ENCODE results near the gene GATAD2B. TPM values are rescaled to one million over a fixed set of nuclear protein-coding genes. Genes with fewer than 3 reads are reported as not detected.
A peak's percentile ranks its signal among the peaks of the same experiment; 100 is the strongest.
"Not testable (repeated sequence)": the region's sequence is repeated elsewhere in the genome, so short reads cannot be mapped to it uniquely, and the experiment has no call there.

GATAD2B gene
- total RNA-seq, 1 donor from 2014 or later: 35.3 TPM

DNA sequence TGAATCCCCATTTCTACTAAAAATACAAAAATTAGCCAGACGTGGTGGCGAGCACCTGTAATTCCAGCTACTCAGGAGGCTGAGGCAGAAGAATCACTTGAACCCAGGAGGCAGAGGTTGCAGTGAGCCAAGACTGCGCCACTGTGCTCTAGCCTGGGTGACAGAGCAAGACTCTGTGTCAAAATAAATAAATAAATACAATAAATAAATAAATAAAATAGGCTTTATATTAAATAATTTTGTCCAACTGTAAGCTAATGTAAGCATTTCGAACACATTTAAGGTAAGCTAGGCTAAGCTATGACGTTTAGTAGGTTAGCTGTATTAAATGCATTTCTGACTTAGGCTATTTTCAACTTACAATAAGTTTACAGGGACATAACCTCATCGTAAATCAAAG is 12.2 kb downstream of the GATAD2B start:
- DNase-seq (ENCODE audit: missing footprints); intact Hi-C loops (cut with DNase I); ATAC-seq: not testable (repeated sequence)

DNA sequence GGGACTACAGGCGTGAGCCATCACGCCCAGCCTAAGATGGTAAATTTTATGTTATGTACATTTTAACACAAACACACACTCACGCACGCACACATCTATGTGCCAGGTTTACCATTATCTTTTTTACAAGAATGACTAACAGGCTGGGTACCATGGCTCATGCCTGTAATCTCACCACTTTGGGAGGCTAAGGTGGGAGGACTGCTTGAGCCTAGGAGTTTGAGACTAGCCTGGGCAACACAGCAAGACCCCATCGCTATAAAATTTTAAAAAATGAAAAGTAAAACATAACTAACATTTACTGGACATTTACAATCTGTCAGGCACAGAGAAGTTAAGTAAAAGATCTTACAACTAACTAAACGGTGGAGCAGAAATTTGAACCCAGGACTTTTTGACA is 14.7 kb downstream of the GATAD2B start:
- DNase-seq (ENCODE audit: missing footprints) (no peak), ATAC-seq (no peak)
- intact Hi-C loops (cut with DNase I): no loop called here

DNA sequence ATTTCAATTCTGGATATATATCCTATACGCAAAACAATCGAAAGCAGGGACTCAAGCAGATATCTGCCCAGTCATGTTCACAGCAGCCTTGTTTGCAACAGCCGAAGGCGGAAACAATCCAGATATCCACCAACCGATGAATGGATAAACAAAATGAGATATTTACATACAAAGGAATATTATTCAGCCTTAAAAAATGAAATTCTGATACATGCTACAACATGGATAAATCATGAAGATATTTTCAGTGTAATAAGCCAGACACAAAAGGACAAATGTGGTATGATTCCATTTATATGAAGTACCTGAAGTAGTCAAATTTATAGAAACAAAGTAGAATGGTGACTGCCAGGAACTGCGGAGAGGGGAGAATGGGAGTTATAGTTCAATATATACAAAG is 15.6 kb downstream of the GATAD2B start:
- ATAC-seq: no peak
- intact Hi-C loops (cut with DNase I): no loop called here
- DNase-seq (ENCODE audit: missing footprints): no peak

DNA sequence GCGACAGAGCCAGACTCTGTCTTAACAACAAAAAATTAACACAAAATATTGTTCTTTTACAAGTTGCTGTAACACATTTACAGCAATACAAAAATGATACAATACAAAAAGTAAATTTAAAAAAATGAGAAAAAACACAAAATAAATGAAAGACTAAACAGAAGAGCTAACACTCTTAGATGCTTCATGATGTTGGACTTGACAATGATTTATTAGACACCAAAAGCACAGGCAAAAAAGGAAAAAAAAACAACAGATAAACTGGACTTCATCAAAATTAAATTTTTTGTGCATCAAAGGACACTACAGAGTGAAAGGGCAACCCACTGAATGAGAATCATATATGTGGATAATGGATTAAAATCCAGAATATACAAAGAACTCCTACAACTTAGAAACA is 16.4 kb downstream of the GATAD2B start:
- intact Hi-C loops (cut with DNase I): no loop called here
- no peak for ATAC-seq

DNA sequence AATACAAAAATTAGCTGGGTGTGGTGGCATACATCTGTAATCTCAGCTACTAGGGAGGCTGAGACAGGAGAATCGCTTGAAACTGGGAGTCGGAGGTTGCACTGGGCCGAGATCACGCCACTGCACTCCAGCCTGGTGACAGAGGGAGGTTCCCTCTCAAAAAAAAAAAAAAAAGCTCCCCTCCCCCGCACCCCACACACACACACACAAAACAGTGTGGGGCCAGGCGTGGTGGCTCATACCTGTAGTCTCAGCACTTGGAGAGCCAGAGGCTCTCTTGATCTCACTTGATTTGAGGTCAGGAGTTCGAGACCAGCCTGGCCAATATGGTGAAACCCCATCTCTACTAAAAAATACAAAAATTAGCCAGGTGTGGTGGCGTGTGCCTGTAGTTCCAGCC is 16.9 kb downstream of the GATAD2B start:
- DNase-seq (ENCODE audit: missing footprints); intact Hi-C loops (cut with DNase I); ATAC-seq: not testable (repeated sequence)

More for the DNA sequence above, 16.4 kb downstream of the GATAD2B start:
- no peak for DNase-seq (ENCODE audit: missing footprints)

DNA sequence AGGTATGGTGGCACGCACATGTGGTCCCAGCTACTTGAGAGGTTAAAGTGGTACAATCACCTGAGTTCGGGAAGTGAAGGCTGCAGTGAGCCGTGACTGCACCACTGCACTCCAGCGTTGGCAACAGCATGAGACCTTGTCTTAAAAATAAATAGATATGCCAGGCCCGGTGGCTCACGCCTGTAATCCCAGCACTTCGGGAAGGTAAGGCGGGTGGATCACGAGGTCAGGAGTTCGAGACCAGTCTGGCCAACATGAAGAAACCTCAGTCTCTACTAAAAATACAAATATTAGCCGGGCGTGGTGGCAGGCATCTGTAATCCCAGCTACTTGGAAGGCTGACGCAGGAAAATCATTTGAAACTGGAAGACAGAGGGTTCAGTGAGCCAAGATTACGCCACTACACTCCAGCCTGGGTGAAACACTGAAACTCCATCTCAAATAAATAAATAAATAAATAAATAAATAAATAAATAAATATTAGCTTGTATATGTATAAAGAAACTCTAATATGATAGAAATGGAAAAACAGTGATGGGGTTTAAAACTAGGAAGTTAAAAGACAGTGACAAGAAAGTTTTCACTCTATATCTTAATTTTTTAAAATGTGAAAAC is 18.8 kb downstream of the GATAD2B start:
- ATAC-seq (no peak), DNase-seq (ENCODE audit: missing footprints) (no peak)
- intact Hi-C loops (cut with DNase I): no loop called here

DNA sequence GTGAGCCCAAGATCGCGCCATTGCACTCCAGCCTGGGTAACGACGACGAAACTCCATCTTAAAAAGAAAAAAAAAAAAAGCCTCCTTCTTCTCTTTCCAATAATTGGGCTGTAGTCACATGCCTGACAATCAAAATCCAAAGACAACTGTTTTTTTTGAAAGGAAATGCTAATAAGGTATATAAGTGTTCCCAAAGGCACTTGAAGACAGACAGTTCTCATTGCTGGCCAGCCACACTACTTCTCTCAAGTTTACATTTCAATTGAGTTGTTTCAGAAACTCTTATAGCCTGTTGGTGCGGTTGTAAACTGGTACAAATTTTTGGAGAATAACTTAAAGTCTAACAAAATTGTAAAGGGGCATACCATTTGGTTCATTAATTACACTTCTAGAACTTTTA is 23.3 kb downstream of the GATAD2B start:
- ATAC-seq: no peak
- DNase-seq (ENCODE audit: missing footprints): no peak
- intact Hi-C loops (cut with DNase I): no loop called here

DNA sequence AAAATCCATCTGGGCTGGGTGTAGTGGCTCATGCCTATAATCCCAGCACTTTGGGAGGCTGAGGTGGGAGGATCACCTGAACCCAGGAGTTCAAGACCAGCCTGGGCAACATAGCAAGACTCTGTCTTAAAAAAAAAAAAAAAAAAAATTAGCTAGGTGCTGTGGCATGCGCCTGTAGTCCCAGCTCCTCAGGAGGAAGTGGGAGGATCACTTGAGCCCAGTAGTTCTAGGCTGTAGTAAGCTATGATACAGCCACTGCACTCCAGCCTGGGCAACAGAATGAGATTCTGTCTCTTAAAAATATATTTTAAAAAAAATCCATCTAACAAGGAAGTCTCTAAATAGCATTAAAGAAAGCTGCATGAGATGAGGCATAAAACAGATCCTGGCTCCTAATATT is 26.9 kb downstream of the GATAD2B start:
- ATAC-seq; intact Hi-C loops (cut with DNase I); DNase-seq (ENCODE audit: missing footprints): not testable (repeated sequence)

DNA sequence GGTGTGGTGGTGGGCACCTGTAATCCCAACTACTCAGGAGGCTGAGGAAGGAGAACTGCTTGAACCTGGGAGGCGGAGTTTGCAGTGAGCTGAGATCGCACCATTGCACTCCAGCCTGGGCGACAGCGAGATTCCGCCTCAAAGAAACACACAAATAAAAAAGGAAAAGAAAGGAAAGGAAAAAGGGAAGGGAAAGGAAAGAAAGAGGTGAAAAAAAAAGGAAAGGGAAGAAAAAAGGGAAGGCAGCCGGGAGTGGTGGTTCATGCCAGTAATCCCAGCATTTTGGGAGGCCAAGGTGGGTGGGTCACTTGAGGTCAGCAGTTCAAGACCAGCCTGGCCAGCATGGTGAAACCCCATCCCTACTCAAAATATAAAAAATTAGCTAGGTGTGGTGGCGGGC is 31.7 kb downstream of the GATAD2B start:
- ATAC-seq; DNase-seq (ENCODE audit: missing footprints); intact Hi-C loops (cut with DNase I): not testable (repeated sequence)

DNA sequence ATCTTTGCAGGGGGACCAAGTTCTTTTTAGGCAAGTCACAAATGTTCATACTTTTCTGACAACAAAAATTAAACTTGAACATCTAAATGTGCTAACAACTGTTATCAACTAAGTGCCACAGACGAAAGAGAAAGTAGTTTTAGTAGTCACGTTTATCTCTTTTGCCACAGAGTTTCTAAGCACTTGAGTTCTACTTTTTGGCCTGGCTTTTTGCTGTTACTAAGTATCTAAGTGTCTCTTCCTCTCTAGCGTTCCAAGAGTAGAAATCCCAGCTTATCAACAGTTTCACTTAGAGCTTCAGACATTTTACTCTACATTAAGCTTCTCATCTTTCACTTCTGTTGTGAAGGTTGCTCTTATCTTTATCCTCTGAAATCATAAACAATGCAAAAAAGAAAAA is 34.2 kb downstream of the GATAD2B start:
- peak; percentile 34 for ATAC-seq
- no peak for DNase-seq (ENCODE audit: missing footprints)
- intact Hi-C loops (cut with DNase I): loop anchor here (10.0 kb wide), 1 partner anchor 54 kb away; no protein-coding TSS in a partner anchor

DNA sequence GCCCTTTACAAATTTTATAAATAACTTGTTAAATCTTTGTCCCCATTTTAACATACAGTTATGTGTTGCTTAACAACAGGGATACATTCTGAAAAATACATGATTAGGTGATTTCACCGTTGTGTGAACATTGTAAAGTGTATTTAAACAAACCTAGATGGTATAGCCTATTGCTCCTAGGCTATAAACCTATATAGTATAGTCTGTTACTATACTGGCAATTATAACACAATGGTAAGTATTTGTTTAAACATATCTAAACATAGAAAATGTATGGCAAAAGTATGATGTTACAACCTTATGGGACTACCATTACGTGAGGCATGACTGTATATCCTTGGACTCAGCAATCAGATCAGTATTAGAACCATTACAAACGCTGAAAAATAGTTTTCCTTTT is 36.6 kb downstream of the GATAD2B start:
- intact Hi-C loops (cut with DNase I): loop anchor here (10.0 kb wide), 1 partner anchor 51 kb away; no protein-coding TSS in a partner anchor
- no peak for DNase-seq (ENCODE audit: missing footprints)
- no peak for ATAC-seq

DNA sequence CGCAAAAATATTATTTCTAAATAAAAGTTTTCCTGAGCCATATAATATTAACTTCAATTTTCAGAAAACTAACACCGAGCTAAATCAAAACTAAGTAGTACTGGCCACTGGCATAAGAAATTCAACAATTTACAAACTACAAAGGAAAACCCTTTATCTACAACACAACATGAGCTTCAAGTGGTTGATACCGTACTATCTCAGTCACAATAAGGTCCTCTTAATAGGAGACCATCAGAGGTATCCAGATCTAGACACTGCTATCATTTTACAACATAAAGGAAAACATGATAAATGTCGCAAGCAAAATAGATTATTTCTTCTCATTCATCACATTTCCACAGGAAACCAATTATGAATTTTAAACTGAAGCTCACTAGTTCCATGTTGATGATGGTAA is 39.5 kb downstream of the GATAD2B start:
- no peak for ATAC-seq
- DNase-seq (ENCODE audit: missing footprints): no peak
- intact Hi-C loops (cut with DNase I): loop anchor here (10.0 kb wide), 1 partner anchor 48 kb away; no protein-coding TSS in a partner anchor

DNA sequence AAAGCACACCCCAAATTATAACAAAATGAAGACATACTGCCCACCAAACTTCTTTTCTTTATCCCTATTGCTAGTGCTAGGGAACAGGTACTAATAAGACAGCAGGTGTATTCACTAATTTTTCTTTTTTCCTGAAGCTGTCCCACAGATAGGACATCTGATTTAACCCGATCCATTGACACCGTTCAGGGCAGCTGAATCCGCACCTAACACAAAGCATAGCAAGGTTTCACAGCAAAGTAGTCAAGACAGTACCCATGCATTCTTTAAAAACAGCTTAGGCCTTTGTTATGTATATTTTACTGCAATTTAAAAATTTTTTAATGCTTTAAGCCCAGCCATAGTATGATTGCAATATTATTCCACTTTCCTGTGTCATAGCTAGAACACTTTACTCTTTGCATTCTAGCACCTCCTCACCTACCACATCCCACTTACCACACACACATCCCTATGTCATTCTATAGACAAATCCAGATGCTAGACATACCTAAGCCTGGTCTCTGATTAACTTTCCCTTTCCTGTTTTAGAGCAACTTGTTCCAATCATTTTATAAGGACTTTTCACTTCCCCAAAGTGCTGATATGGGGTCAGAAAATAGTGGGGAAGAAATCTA is 40.4 kb downstream of the GATAD2B start:
- DNase-seq (ENCODE audit: missing footprints) (no peak), ATAC-seq (no peak)
- intact Hi-C loops (cut with DNase I): loop anchor here (10.0 kb wide), 1 partner anchor 48 kb away; no protein-coding TSS in a partner anchor

DNA sequence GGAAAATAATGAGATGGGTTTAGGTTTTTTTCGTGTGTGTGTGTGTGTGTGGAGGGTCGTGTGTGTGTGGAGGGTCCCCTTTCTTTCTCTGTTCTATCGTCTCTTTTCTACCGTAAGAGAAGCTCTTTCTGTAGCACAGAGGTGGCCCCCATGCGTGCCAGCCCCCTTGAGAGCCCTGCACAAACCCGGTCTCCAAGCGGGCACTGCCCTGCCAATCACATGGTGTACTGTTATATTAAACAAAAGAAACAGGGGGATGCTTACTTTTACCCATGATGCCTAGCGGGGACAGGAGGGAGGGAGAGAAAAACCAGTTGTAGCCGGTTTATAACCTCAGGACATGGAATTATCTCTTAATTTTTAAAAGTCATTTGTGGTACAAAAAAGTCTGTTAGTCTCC is 41.0 kb downstream of the GATAD2B start:
- intact Hi-C loops (cut with DNase I): loop anchor here (10.0 kb wide), 1 partner anchor 47 kb away; no protein-coding TSS in a partner anchor
- no peak for ATAC-seq

DNA sequence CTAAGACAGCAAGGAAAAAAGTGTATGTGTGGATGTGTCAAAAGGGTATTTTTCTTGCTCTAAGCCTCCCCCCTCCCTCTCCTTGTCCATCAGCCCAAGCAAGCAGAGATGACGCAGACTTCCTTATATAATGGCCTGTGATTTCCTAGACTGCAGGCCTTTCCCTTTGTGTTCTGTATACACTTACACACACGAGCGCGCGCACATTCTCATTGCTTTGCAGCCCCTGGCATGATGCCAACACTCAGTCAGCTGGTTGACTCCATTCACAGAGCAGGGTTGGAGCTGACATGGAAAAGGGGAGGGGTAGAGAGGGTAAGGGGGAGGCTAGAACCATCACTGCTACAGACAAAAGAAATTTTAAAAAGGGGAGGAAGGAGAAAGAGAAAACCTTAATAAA is 41.8 kb downstream of the GATAD2B start:
- DNase-seq (ENCODE audit: missing footprints) (peak; percentile 92), ATAC-seq (peak; percentile 90)
- intact Hi-C loops (cut with DNase I): loop anchor here (10.0 kb wide), 1 partner anchor 46 kb away; no protein-coding TSS in a partner anchor

More for the DNA sequence above, 41.0 kb downstream of the GATAD2B start:
- DNase-seq (ENCODE audit: missing footprints): no peak

DNA sequence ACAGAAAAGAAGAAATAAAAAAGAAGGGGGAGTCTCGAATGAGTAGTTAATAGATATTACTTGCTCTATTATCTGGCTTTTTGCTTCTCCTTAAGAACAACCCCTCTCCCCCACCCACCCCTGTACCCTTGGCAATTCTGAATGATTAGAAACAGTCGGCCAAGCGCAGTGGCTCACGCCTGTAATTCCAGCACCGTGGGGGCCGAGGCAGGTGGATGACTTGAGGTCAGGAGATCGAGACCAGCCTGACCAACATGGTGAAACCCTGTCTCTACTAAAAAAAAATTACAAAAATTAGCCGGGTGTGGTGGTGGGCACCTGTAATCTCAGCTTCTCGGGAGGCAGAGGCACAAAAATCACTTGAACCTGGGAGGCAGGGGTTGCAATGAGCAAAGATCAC is 42.7 kb downstream of the GATAD2B start:
- DNase-seq (ENCODE audit: missing footprints) (no peak), ATAC-seq (no peak)
- intact Hi-C loops (cut with DNase I): loop anchor here (10.0 kb wide), 1 partner anchor 45 kb away; no protein-coding TSS in a partner anchor

DNA sequence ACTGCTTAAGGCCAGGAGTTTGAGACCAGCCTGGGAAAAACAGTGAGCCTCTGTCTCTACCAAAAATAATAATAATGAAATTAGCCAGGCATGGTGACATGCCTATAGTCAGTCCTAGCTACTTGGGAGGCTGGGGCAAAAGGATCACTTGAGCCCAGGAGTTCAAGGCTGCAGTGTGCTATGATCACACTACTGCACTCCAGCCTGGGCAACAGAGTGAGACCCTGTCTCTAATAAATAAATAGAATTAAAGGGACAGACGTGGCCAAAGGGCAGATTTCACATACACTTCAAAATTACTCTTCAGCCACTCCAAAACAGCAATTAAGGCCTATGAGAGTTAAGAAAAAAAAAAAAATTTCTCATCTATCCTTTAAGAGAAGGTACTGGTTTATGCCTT is 45.7 kb downstream of the GATAD2B start:
- intact Hi-C loops (cut with DNase I): no loop called here
- DNase-seq (ENCODE audit: missing footprints): no peak
- no peak for ATAC-seq

DNA sequence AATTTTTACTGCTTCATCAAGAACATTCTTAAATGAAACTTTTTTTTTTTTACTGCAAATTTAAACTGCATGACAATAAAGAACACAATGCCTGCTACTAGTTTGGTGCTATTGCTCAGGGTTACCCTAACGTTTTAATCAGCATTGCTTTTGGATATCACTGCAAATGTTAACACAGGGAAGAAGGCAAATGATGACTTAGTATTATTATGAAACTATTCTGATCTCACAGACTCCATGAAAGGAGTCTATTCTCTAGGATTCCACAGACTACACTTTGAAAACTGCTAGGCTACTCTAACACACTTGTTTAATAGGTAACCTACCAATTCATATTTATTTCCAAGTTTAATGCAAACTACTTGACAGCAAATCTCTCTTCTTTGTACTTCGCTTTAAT is 49.8 kb downstream of the GATAD2B start:
- DNase-seq (ENCODE audit: missing footprints) (no peak), ATAC-seq (no peak)
- intact Hi-C loops (cut with DNase I): no loop called here

DNA sequence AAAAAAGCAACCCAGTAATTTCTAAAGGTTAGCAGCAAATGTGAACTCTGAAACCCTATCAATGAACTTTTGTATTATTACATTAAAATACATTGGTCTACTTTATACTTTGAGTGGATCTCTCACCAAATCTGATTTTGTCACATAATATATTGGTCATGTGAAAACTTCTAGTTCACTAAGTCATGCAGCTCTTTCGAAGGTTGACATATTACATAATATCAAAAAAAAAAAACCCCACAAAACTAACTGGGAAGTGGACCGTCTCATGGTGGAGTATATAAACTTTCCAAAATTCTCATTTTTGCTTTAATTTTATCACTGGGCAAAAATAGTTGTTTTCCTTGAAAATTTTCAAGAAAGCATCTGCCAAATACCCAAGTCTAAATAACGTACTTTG is 50.4 kb downstream of the GATAD2B start:
- no peak for ATAC-seq
- intact Hi-C loops (cut with DNase I): no loop called here
- DNase-seq (ENCODE audit: missing footprints): no peak

DNA sequence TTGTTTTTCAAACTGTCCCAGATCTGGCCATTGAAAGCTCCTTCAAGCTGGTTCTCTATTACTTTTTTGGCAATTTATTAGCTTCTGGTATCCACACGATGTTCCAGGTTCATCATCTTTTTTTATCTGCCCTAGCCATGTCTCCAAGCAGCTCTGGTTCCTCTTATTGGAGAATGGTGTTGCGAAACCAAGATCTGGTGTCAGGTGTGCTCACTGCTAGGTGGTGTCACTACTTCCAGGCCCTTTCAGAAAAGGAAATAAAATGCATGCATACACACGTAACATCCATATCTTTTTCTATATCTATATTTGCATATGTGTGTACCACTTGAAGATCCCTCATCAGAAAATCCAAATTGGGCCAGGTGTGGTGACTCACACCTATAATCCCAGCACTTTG is 53.3 kb downstream of the GATAD2B start:
- no peak for DNase-seq (ENCODE audit: missing footprints)
- intact Hi-C loops (cut with DNase I): no loop called here
- no peak for ATAC-seq

All from Right ventricle myocardium inferior (tissue), 1 donor.